GM12878 (cell line): ENCODE measurements around the gene HERPUD2. TPM values are rescaled to one million over a fixed set of nuclear protein-coding genes. Genes with fewer than 3 reads are reported as not detected.

Experiments used
- ATF7 ChIP-seq: fragments of 450-650 bp; IDR thresholded peaks from 2 replicates; pipeline ENCODE4 v1.6.1; 2016; ENCODE audit warnings: low read depth, mild to moderate bottlenecking
- BHLHE40 ChIP-seq, 2 experiments: fragments of 450-650 bp in 1 of 2; IDR thresholded peaks; 2 replicates each; pipeline ENCODE4 v1.6.1; 2011 to 2017; ENCODE audit warnings: low read depth in 2 of 2, borderline replicate concordance in 1 of 2, improper control_type of control experiment in 1 of 2, low read length in 1 of 2, mild to moderate bottlenecking in 1 of 2
- BRCA1 ChIP-seq: IDR thresholded peaks from 2 replicates; pipeline ENCODE4 v1.6.1; 2011; ENCODE audit warnings: low read depth, low read length, improper control_type of control experiment
- CHD4 ChIP-seq: fragments of 200-600 bp; sonication (generic); IDR thresholded peaks from 2 replicates; pipeline ENCODE4 v1.6.1; 2016; ENCODE audit warnings: mild to moderate bottlenecking
- ETV6 ChIP-seq, 2 experiments: fragments of 450-650 bp in 1 of 2; IDR thresholded peaks in 1 of 2; conservative IDR thresholded peaks in 1 of 2; 2 replicates each; pipeline ENCODE4 v1.6.1; 2014; ENCODE audit warnings: antibody characterized with exemption in 1 of 2, borderline replicate concordance in 1 of 2, low read depth in 1 of 2, mild to moderate bottlenecking in 1 of 2, moderate library complexity in 1 of 2
- MYB ChIP-seq: fragments of 150-350 bp; IDR thresholded peaks from 2 replicates; pipeline ENCODE4 v1.6.1; 2014; ENCODE audit warnings: mild to moderate bottlenecking, low read depth, low read length, borderline replicate concordance
- NR2F1 ChIP-seq: fragments of 450-650 bp; conservative IDR thresholded peaks from 2 replicates; pipeline ENCODE4 v1.6.1; 2017; ENCODE audit warnings: mild to moderate bottlenecking
- SMAD5 ChIP-seq: IDR thresholded peaks from 2 replicates; pipeline ENCODE4 v1.6.1; 2016; ENCODE audit warnings: antibody characterized with exemption, low read depth
- STAT3 ChIP-seq: IDR thresholded peaks from 2 replicates; pipeline ENCODE4 v1.6.1; 2011; ENCODE audit warnings: low read depth, low read length, improper control_type of control experiment
- TBL1XR1 ChIP-seq: IDR thresholded peaks from 2 replicates; pipeline ENCODE4 v1.6.1; 2012; ENCODE audit warnings: low read depth, low read length, improper control_type of control experiment
- ZNF217 ChIP-seq: fragments of 450-650 bp; IDR thresholded peaks from 2 replicates; pipeline ENCODE4 v1.6.1; 2017; ENCODE audit warnings: antibody characterized with exemption, mild to moderate bottlenecking
- ZNF384 ChIP-seq: IDR thresholded peaks from 2 replicates; pipeline ENCODE4 v1.6.1; 2012; ENCODE audit warnings: low read depth, mild to moderate bottlenecking, low read length, improper control_type of control experiment, borderline replicate concordance
- polyA plus RNA-seq, 11 experiments: library from polyadenylated mRNA; depleted of rRNA in 4 of 11; unstranded in 6 of 11; stranded (reverse) in 5 of 11; fragments of >200 nt; fragmentation: Nextera tagmentation in 4 of 11; fragmentation: Illumina TruSeq in 1 of 11; extraction: Ambion mirVana in 4 of 11; extraction: Trizol in 1 of 11; gene quantifications; 1 replicate in 1 of 11; 2 replicates in 10 of 11; pipeline versions ENCODE4 v1.2.1 to v1.2.3, GENCODE V29; 2011 to 2016; ENCODE audit warnings: inconsistent platforms in 2 of 11, missing spikeins in 2 of 11, low read depth in 1 of 11
- total RNA-seq, 4 experiments: library from RNA; depleted of rRNA in 3 of 4; stranded (reverse); fragments of >200 nt in 3 of 4; fragmentation: Illumina TruSeq in 1 of 4; extraction: Trizol in 1 of 4; gene quantifications; 2 replicates each; pipeline versions ENCODE4 v1.2.1 to v1.2.3, GENCODE V29; 2013 to 2021
- TF ChIP-seq, protein P1 (sequence below): fragments of 450-650 bp; IDR thresholded peaks from 2 replicates; pipeline ENCODE4 v1.6.1; 2017; ENCODE audit warnings: borderline replicate concordance
- TF ChIP-seq, protein P2 (sequence below): IDR thresholded peaks from 2 replicates; pipeline ENCODE4 v1.6.1; 2012; ENCODE audit warnings: low read depth, low read length, improper control_type of control experiment
- TF ChIP-seq, protein P3 (sequence below): fragments of 450-650 bp; formaldehyde crosslinking; IDR thresholded peaks from 2 replicates; pipeline ENCODE4 v1.5.0; 2022; ENCODE audit warnings: mild to moderate bottlenecking, missing genetic modification characterization
- TF ChIP-seq, protein P4 (sequence below): IDR thresholded peaks from 2 replicates; pipeline ENCODE4 v1.6.1; 2011; ENCODE audit warnings: low read depth, low read length, improper control_type of control experiment, borderline replicate concordance
- TF ChIP-seq, protein P5 (sequence below), 3 experiments: IDR thresholded peaks in 2 of 3; conservative IDR thresholded peaks in 1 of 3; 2 replicates each; pipeline ENCODE4 v1.5.1; 2011; ENCODE audit warnings: low read depth in 3 of 3, low read length in 3 of 3, mild to moderate bottlenecking in 3 of 3, control low read depth in 2 of 3, moderate library complexity in 2 of 3, inconsistent platforms in 1 of 3, mixed read lengths in 1 of 3; ENCODE audit not compliant: control insufficient read depth in 2 of 3, insufficient read depth in 1 of 3; ENCODE audit errors: extremely low read depth in 1 of 3
- TF ChIP-seq, protein P6 (sequence below): fragments of 150-350 bp; IDR thresholded peaks from 2 replicates; pipeline ENCODE4 v1.6.1; 2016; ENCODE audit warnings: low read depth, low read length

The HERPUD2 gene
- total and polyA plus RNA-seq, 10 of the 15 experiments (the other 5 are each of a cell fraction or from before 2014, with no cell fraction given) = 4.7 to 69.6 (median 13.9) TPM

DNA sequence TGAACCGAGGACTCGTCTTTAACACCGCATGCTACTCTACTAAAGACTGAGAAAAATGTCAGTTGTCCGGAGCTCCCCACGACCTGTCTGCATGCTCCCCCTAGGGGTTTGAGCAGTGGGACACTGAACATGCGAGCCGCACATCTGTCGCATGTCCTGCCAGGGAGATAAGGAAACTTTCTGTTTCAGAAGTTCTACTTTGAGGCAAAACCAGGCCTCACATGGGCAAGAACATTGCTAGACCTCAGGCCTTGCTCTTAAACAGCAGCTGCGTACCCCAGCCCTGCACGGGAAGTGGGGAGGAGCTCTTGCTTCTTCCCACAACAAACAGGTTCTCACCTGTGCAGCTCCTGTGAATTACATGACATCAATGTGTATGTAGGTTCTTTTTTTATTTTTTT lies 30.3 kb upstream of the HERPUD2 start (continued):
- TF ChIP-seq, protein P1, sequence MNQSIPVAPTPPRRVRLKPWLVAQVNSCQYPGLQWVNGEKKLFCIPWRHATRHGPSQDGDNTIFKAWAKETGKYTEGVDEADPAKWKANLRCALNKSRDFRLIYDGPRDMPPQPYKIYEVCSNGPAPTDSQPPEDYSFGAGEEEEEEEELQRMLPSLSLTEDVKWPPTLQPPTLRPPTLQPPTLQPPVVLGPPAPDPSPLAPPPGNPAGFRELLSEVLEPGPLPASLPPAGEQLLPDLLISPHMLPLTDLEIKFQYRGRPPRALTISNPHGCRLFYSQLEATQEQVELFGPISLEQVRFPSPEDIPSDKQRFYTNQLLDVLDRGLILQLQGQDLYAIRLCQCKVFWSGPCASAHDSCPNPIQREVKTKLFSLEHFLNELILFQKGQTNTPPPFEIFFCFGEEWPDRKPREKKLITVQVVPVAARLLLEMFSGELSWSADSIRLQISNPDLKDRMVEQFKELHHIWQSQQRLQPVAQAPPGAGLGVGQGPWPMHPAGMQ = no peak
- TF ChIP-seq ETV6 (conservative IDR thresholded peaks at IDR 0.05 in 1 of 2, IDR thresholded peaks at IDR 0.05 in 1 of 2; ENCODE audit: borderline replicate concordance in 1 of 2, low read depth in 1 of 2) = peak in 1 of 2 experiments; percentile 64; a peak in 2 of 4 replicates
- TF ChIP-seq, protein P2, sequence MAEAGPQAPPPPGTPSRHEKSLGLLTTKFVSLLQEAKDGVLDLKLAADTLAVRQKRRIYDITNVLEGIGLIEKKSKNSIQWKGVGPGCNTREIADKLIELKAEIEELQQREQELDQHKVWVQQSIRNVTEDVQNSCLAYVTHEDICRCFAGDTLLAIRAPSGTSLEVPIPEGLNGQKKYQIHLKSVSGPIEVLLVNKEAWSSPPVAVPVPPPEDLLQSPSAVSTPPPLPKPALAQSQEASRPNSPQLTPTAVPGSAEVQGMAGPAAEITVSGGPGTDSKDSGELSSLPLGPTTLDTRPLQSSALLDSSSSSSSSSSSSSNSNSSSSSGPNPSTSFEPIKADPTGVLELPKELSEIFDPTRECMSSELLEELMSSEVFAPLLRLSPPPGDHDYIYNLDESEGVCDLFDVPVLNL = no peak
- TF ChIP-seq ATF7 = peak; percentile 85
- TF ChIP-seq, protein P3, sequence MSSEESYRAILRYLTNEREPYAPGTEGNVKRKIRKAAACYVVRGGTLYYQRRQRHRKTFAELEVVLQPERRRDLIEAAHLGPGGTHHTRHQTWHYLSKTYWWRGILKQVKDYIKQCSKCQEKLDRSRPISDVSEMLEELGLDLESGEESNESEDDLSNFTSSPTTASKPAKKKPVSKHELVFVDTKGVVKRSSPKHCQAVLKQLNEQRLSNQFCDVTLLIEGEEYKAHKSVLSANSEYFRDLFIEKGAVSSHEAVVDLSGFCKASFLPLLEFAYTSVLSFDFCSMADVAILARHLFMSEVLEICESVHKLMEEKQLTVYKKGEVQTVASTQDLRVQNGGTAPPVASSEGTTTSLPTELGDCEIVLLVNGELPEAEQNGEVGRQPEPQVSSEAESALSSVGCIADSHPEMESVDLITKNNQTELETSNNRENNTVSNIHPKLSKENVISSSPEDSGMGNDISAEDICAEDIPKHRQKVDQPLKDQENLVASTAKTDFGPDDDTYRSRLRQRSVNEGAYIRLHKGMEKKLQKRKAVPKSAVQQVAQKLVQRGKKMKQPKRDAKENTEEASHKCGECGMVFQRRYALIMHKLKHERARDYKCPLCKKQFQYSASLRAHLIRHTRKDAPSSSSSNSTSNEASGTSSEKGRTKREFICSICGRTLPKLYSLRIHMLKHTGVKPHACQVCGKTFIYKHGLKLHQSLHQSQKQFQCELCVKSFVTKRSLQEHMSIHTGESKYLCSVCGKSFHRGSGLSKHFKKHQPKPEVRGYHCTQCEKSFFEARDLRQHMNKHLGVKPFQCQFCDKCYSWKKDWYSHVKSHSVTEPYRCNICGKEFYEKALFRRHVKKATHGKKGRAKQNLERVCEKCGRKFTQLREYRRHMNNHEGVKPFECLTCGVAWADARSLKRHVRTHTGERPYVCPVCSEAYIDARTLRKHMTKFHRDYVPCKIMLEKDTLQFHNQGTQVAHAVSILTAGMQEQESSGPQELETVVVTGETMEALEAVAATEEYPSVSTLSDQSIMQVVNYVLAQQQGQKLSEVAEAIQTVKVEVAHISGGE (CRISPR knock-in tag) = no peak
- TF ChIP-seq, protein P4, sequence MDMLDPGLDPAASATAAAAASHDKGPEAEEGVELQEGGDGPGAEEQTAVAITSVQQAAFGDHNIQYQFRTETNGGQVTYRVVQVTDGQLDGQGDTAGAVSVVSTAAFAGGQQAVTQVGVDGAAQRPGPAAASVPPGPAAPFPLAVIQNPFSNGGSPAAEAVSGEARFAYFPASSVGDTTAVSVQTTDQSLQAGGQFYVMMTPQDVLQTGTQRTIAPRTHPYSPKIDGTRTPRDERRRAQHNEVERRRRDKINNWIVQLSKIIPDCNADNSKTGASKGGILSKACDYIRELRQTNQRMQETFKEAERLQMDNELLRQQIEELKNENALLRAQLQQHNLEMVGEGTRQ = no peak
- peak; percentile 81 to 87 for TF ChIP-seq BHLHE40 (IDR thresholded peaks at IDR 0.05; ENCODE audit: borderline replicate concordance in 1 of 2, low read depth in 2 of 2, low read length in 1 of 2)
- no peak for TF ChIP-seq BRCA1
- TF ChIP-seq MYB = no peak
- TF ChIP-seq TBL1XR1 = peak; percentile 58; the same call in 1 of the 2 replicates
- no peak; the same call in 1 of the 2 replicates for TF ChIP-seq NR2F1
- TF ChIP-seq, protein P5, sequence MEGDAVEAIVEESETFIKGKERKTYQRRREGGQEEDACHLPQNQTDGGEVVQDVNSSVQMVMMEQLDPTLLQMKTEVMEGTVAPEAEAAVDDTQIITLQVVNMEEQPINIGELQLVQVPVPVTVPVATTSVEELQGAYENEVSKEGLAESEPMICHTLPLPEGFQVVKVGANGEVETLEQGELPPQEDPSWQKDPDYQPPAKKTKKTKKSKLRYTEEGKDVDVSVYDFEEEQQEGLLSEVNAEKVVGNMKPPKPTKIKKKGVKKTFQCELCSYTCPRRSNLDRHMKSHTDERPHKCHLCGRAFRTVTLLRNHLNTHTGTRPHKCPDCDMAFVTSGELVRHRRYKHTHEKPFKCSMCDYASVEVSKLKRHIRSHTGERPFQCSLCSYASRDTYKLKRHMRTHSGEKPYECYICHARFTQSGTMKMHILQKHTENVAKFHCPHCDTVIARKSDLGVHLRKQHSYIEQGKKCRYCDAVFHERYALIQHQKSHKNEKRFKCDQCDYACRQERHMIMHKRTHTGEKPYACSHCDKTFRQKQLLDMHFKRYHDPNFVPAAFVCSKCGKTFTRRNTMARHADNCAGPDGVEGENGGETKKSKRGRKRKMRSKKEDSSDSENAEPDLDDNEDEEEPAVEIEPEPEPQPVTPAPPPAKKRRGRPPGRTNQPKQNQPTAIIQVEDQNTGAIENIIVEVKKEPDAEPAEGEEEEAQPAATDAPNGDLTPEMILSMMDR (IDR thresholded peaks at IDR 0.05 in 2 of 3, conservative IDR thresholded peaks at IDR 0.05 in 1 of 3; ENCODE audit: control insufficient read depth in 2 of 3, extremely low read depth in 1 of 3, insufficient read depth in 1 of 3, low read depth in 3 of 3, low read length in 3 of 3) = peak; percentile 46 to 67 (median 57); a peak in 5 of 6 replicates
- no peak for TF ChIP-seq ZNF217
- TF ChIP-seq ZNF384 = no peak
- no peak for TF ChIP-seq SMAD5
- TF ChIP-seq CHD4 = no peak
- TF ChIP-seq, protein P6, sequence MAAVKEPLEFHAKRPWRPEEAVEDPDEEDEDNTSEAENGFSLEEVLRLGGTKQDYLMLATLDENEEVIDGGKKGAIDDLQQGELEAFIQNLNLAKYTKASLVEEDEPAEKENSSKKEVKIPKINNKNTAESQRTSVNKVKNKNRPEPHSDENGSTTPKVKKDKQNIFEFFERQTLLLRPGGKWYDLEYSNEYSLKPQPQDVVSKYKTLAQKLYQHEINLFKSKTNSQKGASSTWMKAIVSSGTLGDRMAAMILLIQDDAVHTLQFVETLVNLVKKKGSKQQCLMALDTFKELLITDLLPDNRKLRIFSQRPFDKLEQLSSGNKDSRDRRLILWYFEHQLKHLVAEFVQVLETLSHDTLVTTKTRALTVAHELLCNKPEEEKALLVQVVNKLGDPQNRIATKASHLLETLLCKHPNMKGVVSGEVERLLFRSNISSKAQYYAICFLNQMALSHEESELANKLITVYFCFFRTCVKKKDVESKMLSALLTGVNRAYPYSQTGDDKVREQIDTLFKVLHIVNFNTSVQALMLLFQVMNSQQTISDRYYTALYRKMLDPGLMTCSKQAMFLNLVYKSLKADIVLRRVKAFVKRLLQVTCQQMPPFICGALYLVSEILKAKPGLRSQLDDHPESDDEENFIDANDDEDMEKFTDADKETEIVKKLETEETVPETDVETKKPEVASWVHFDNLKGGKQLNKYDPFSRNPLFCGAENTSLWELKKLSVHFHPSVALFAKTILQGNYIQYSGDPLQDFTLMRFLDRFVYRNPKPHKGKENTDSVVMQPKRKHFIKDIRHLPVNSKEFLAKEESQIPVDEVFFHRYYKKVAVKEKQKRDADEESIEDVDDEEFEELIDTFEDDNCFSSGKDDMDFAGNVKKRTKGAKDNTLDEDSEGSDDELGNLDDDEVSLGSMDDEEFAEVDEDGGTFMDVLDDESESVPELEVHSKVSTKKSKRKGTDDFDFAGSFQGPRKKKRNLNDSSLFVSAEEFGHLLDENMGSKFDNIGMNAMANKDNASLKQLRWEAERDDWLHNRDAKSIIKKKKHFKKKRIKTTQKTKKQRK = no peak
- no peak for TF ChIP-seq STAT3
